Measurements from ENCODE around the gene PTPRK. TPM values are rescaled to one million over a fixed set of nuclear protein-coding genes. Genes with fewer than 3 reads are reported as not detected.

Gene PTPRK
- polyA plus RNA-seq, 4 donors: 29.1 to 58.6 (median 50.2) TPM

DNA sequence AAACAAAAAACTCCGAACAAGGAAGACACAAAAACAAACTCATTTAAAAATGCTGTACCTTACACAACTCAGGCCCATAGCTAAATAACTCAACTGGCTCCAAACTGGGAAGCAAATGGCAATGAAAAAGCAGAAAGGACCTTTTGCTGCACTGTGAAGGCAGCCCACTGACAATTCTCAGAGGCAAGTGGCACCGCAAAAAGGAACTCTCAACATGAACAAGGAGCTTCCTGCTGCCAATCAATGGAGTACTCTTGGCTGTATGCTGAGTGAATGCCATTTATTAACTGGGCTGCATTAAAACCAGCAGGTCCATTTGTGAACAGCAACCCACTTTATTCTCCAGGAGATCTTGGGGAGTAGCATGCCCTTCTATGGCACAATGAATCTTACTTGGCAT, 209.9 kb downstream of the PTPRK start:
- DNase-seq (ENCODE audit: low read depth in 4 of 4, low spot score in 3 of 4): no peak

DNA sequence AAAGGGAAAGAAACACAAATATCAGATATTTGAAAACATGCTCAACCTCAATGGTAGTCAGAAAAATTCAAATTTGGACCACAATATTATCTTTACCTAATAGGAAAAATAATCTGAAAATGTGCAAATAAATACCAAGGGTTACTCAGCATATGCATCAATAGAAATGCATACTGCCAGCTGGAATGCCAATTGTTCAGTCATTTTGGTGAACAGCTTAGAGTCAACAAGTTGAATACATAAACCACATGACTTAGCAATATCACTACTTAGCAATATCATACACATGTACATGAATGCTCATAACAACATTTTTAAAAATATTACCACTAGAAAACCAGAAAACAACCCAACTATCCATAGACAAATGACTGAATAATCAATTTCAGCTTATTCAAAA, 212.7 kb downstream of the PTPRK start:
- DNase-seq (ENCODE audit: low read depth in 4 of 4, low spot score in 3 of 4): no peak

DNA sequence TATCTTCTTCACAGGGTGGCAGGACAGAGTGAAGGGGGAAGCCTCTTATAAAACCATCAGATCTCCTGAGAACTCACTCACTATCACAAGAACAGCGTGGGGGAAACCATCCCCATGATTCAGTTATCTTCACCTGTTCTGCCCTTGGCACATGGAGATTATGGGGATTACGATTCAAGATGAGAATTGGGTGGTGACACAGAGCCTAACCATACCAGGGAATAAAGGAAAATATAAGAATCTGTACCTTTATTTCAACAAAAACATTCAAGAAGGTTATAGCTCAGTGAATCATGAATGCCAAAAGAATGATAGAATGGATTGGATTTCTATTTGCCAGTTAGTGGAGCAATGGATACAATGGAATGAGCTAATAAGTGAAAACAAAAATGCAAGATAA, 214.4 kb downstream of the PTPRK start:
- no peak for DNase-seq (ENCODE audit: low read depth in 4 of 4, low spot score in 3 of 4)

DNA sequence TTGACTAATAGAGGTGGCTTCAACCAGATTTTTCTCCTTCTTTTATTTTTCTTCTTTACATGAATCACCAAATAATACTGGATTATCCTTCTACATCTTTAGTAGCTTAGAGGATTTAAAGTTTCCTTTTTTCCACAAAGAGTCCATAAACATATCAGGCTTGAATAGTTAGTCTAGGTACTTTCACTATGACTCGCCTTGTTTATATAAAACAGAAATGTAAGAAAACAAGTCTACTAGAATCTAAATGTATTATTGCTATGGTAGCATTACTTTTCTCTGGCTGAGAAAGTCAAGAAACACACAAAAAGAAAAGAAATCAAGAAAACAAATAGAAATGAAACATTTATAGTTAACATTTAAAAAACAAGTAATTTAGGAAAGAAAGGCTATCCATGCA, 215.2 kb downstream of the PTPRK start:
- no peak for DNase-seq (ENCODE audit: low read depth in 4 of 4, low spot score in 3 of 4)

DNA sequence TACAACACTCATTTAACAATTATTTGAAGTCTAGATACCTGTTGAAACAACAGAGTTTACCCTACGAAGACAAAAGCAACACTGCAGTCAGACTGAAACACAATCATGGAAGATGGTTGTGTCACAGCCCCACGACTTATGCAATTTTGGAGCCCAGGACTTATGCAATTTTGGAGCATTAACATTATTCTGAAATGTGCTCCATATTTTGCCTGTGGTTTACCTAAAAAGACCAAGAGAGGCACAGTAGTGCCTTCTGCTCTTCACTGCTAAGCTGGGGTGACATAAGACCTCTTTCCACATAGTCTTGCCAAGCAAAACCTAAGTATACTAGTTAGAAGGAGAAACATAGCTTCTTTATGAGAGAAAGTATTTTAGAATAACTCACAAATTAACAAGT, 216.5 kb downstream of the PTPRK start:
- DNase-seq (ENCODE audit: low read depth in 4 of 4, low spot score in 3 of 4): no peak

DNA sequence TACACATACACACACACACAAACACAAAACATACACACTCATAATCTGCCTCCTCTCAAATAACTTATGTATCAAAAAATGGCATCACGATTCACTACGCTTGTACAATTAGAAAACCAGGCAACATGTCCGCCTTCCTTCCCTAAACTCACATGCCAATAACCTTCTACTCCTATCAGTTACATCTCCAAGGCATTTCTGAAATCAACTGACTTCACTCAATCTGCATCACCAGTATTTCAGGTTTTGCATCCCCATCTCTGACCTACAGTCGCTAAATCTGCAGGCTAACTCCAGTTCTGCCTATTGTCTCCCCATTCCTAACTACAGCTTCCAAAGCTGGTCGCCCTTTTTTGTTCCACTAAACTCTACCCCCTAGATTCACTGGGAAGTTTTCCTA, 217.5 kb downstream of the PTPRK start:
- no peak for DNase-seq (ENCODE audit: low read depth in 4 of 4, low spot score in 3 of 4)

- no peak for DNase-seq (ENCODE audit: low read depth in 4 of 4, low spot score in 3 of 4)
Observed at GRCh38 chr6:128295670-128296069, 224.7 kb downstream of the PTPRK start.

DNA sequence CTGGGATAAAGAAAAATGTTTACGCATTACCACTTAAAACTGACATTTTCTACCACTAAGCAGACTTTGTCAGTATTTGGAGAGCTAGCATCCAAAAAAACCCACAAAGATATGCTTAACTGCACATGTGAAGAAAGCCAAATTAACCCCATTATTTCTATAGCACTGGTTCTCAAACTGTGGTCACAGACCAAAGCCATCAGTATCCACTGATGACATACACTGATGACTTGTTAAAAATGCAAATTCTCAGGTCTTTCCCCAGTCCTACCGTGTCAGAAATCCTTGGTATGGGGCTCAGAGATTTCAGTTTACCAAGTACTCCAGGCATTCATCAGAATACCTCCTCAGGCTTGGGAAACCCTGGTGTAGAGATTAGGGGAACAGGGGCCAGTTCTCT, 230.2 kb downstream of the PTPRK start:
- no peak for DNase-seq (ENCODE audit: low read depth in 4 of 4, low spot score in 3 of 4)

DNA sequence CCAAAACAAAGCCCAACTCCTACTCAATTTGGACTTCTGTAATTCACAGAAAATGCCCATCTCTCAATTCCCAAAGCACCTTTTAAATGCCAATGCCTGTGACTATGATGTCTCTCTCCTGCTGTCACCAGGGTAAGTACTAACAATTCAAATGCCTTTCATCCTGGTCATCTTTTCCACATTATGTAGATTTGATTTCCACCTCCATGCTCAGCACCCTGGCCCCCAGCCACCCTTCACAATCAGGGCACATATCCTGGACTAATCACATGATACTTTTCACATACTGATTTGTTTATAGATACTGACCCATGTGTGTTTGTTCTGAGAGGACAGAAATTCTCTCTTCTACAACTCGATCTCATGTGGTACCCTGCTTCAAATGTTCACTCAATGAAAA, 236.3 kb downstream of the PTPRK start:
- DNase-seq (ENCODE audit: low read depth in 4 of 4, low spot score in 3 of 4): no peak

DNA sequence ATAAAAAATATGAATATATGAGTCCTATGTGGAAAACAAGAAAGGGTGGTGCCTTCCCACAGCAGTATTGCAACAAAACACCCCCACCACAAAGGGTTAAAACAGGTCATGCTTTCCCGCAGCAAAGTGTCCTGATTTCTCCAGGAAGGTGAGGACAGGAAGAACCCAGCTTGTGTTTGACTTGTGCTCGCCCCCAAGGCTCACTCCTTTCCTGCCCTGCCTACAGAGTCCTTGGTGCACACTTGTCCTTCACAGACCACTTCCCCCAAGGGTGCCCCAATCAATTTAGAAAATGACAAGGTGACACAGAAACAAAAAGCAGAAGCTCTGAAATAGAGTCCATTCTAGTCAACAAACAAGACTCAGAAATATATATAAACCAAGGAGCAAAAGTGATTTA, 237.4 kb downstream of the PTPRK start:
- DNase-seq (ENCODE audit: low read depth in 4 of 4, low spot score in 3 of 4): no peak

DNA sequence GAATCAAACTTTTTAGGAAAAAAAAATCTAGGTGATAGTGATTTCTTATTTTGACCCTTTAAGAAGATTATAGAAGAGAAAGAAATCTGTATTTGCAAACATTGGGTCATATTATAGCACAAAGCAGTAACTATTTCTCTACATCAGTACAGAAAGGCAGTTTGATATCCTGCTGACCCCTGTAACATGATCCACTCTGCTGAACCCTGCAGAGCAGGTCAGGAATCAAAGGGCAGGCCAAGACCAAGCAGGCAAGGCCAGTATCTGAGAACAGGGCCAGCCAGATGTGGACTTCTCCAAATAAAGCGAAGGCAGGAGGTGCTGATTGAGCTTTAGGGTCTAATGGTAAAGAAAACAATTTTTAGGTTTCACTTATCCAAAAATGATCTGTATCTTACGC, 239.4 kb downstream of the PTPRK start:
- DNase-seq (ENCODE audit: low read depth in 4 of 4, low spot score in 3 of 4): no peak

- DNase-seq (ENCODE audit: low read depth in 4 of 4, low spot score in 3 of 4): no peak
Observed at GRCh38 chr6:128280066-128280465, 240.3 kb downstream of the PTPRK start.

GRCh38 chr6:128278836-128279235, 241.6 kb downstream of the PTPRK start:
- peak in 1 of 4 donors; percentile 5 for DNase-seq (ENCODE audit: low read depth in 4 of 4, low spot score in 3 of 4)

GRCh38 chr6:128277379-128277778, 243.0 kb downstream of the PTPRK start:
- no peak for DNase-seq (ENCODE audit: low read depth in 4 of 4, low spot score in 3 of 4)

- DNase-seq (ENCODE audit: low read depth in 4 of 4, low spot score in 3 of 4): no peak
Observed at GRCh38 chr6:128276311-128276710, 244.1 kb downstream of the PTPRK start.

GRCh38 chr6:128275681-128276080, 244.7 kb downstream of the PTPRK start:
- DNase-seq (ENCODE audit: low read depth in 4 of 4, low spot score in 3 of 4): no peak

DNA sequence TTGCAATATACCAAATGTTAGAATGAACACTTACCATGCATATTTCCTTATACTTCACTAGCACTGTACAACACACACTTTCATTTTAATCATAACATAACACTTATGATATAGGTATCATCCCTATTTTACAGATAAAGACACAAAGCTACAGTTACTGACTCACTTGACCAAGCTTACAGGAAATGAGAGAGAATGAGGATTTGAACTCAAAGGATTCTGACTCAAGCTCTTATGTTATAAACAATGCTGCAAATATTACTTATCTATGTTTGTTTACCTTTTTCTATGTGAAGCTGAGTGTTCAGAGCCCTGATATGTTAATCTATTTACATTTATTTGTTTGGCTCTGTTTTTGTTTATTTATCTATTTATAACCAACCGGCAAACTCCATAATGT, 245.4 kb downstream of the PTPRK start:
- DNase-seq (ENCODE audit: low read depth in 4 of 4, low spot score in 3 of 4): no peak

- DNase-seq (ENCODE audit: low read depth in 4 of 4, low spot score in 3 of 4): no peak
Observed at GRCh38 chr6:128271527-128271926, 248.9 kb downstream of the PTPRK start.

GRCh38 chr6:128271011-128271410, 249.4 kb downstream of the PTPRK start:
- DNase-seq (ENCODE audit: low read depth in 4 of 4, low spot score in 3 of 4): no peak

GRCh38 chr6:128266946-128267345, 253.5 kb downstream of the PTPRK start:
- no peak for DNase-seq (ENCODE audit: low read depth in 4 of 4, low spot score in 3 of 4)

DNA sequence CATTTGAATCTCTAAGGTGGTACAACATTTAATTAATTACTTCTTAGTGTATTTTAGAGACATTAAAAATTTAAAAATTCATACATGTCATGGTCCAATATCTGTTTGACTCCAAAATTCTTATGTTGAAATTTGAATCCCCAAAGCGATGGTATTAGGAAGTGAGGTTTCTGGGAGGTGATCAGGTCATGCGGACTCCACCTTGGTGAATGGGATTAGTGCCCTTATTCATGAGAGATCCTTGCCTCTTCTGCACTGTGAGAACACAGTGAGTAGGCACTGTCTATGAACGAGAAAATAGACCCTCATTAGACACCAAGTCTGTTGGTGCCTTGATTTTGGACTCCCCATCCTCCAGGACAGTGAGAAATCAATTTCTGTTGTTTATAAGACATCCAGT, 254.7 kb downstream of the PTPRK start:
- DNase-seq (ENCODE audit: low read depth in 4 of 4, low spot score in 3 of 4): no peak

DNA sequence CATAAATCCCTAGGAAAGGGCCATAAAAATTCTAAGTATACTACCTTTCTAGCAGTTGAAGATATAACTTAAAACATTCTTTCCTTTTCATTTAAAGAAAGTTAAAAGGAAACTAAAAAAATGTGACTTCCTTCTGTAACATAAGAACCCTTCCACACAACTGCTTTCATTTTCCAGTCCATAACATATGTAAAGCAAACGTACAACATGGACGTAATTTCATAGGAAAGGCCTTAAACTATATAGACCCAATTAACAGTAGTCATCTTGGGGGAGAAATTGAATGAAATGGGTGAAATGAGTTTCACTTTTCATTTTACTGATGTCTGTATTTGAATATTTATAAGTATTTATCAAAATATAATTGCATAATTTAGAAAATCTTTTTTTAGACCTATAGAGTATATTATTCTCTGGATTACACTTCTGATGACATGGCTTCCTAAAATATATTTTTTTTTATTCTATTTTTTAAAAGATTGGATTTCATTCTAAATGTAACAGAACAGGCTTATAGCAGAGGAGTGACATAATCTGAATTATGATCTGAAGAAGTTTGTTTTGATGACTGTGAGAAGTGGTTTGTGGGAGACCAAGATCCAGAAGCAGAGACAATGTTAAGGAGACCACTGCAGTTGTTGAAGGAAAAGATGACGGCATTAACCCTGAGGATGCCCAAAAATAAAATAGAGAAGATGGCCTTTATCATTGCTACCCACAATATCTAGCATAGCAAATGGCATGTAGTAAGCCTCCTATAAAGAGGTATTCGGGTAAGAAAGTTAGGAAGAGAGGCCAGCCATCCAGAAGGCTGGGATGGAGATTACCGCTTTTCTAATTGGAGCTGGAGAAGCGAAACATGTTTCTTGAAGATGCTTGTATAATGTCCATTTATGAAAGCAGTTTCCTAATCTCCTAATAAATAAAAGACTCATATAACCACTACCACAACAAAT, 260.4 kb downstream of the PTPRK start:
- DNase-seq (ENCODE audit: low read depth in 4 of 4, low spot score in 3 of 4): no peak

All from left renal pelvis (tissue), 4 donors.